HCT116 (cell line): Measurements from ENCODE around the gene RAB30. TPM values are rescaled to one million over a fixed set of nuclear protein-coding genes. Genes with fewer than 3 reads are reported as not detected.

ENCODE experiments used
- ATAC-seq: fragments of 200-7000 bp; cut with Tn5 transposase; 2 replicates; pipeline ENCODE4 v1.9.1; 2020; ENCODE audit warnings: mild to moderate bottlenecking, moderate library complexity
- BruUV-seq: library from RNA; stranded (reverse); fragments of 400-500 nt; replicated peaks from 2 replicates; lab custom pipeline; 2021; lab: Mats Ljungman, UMichigan
- CTCF ChIA-PET: fragments of 300-600 bp; sonication (Branson Sonifier 250); formaldehyde crosslinking; loops from one replicate; lab custom pipeline; 2021; ENCODE audit warnings: antibody characterized with exemption; lab: Charles Lee
- POLR2A ChIA-PET: fragments of 300-600, 350-600 bp; sonication (Branson Sonifier 250); formaldehyde crosslinking; loops from one replicate; lab custom pipeline; 2021; ENCODE audit warnings: antibody characterized with exemption; lab: Charles Lee
- RAD21 ChIA-PET, 2 experiments: fragments of 300-600 bp; sonication (Branson Sonifier 250); formaldehyde crosslinking; loops; one replicate each; lab custom pipeline; 2023; ENCODE audit warnings: low total read pairs in 2 of 2; ENCODE audit not compliant: uncharacterized antibody in 2 of 2, unreplicated experiment in 2 of 2, low non-redundant PET in 1 of 2; lab: Charles Lee
- DNase-seq: peaks from one replicate; pipeline ENCODE4 v3.0.0-alpha.2; 2010; ENCODE audit warnings: low read depth, low spot score
- H2AFZ ChIP-seq: fragments of 200-600 bp; shearing (Covaris generic), sonication (generic); 2 replicates; pipeline ENCODE4 v1.6.1; 2017; ENCODE audit warnings: low read depth, mixed run types, mixed read lengths, antibody characterized with exemption, low read length; ENCODE audit not compliant: poor library complexity, severe bottlenecking
- H3K27ac ChIP-seq: 2 replicates; pipeline ENCODE4 v1.5.1; 2012; ENCODE audit warnings: low read depth, low read length
- H3K27me3 ChIP-seq: fragments of 200-600 bp; sonication (generic); 2 replicates; pipeline ENCODE4 v1.6.1; 2016; ENCODE audit warnings: mixed run types, low read length, mixed read lengths; ENCODE audit not compliant: insufficient read depth
- H3K36me3 ChIP-seq, 2 experiments: fragments of 200-500 bp in 1 of 2; fragments of 200-600 bp in 1 of 2; sonication (Bioruptor generic) in 1 of 2; sonication (generic) in 1 of 2; 2 replicates each; pipeline versions ENCODE4 v1.5.1 to v1.6.1; 2014 to 2016; ENCODE audit warnings: low read length in 2 of 2, inconsistent platforms in 1 of 2, mixed read lengths in 1 of 2, mixed run types in 1 of 2; ENCODE audit not compliant: insufficient read depth in 2 of 2, control insufficient read depth in 1 of 2
- H3K4me1 ChIP-seq, 2 experiments: fragments of 200-600 bp in 1 of 2; sonication (generic) in 1 of 2; 2 replicates each; pipeline versions ENCODE4 v1.5.1 to v1.6.1; 2012 to 2017; ENCODE audit warnings: low read length in 2 of 2, inconsistent platforms in 1 of 2, mild to moderate bottlenecking in 1 of 2, mixed read lengths in 1 of 2, mixed run types in 1 of 2, moderate library complexity in 1 of 2; ENCODE audit not compliant: insufficient read depth in 2 of 2, control insufficient read depth in 1 of 2
- H3K4me2 ChIP-seq: fragments of 200-600 bp; sonication (generic); 2 replicates; pipeline ENCODE4 v1.6.1; 2017; ENCODE audit warnings: mixed run types, low read length, mixed read lengths
- H3K4me3 ChIP-seq, 2 experiments: fragments of 200-600 bp in 1 of 2; sonication (generic) in 1 of 2; replicated peaks in 1 of 2; 2 replicates each; pipeline ENCODE4 v1.5.1; 2011 to 2016; ENCODE audit warnings: low read length in 2 of 2, control low read depth in 1 of 2, low read depth in 1 of 2, mild to moderate bottlenecking in 1 of 2, mixed read lengths in 1 of 2, mixed run types in 1 of 2
- H3K79me2 ChIP-seq: fragments of 200-600 bp; sonication (generic); 2 replicates; pipeline ENCODE4 v1.6.1; 2017; ENCODE audit warnings: mild to moderate bottlenecking, mixed run types, low read length, moderate library complexity, mixed read lengths; ENCODE audit not compliant: insufficient read depth
- H3K9ac ChIP-seq: fragments of 200-600 bp; sonication (generic); 2 replicates; pipeline ENCODE4 v1.6.1; 2016; ENCODE audit warnings: low read length, mixed read lengths
- H3K9me2 ChIP-seq: fragments of 200-600 bp; sonication (generic), shearing (Covaris generic); 2 replicates; pipeline ENCODE4 v1.6.1; 2017; ENCODE audit warnings: mixed run types, mild to moderate bottlenecking, moderate library complexity; ENCODE audit not compliant: insufficient read depth
- H3K9me3 ChIP-seq, 2 experiments: fragments of 200-500 bp in 1 of 2; fragments of 200-600 bp in 1 of 2; sonication (Bioruptor generic) in 1 of 2; sonication (generic) in 1 of 2; 2 replicates each; pipeline ENCODE4 v1.6.1; 2014 to 2017; ENCODE audit warnings: low read length in 2 of 2, mixed read lengths in 2 of 2, inconsistent platforms in 1 of 2, low read depth in 1 of 2, mild to moderate bottlenecking in 1 of 2, mixed run types in 1 of 2, moderate library complexity in 1 of 2; ENCODE audit not compliant: control insufficient read depth in 1 of 2, insufficient read depth in 1 of 2
- H4K20me1 ChIP-seq: fragments of 200-600 bp; sonication (generic), shearing (Covaris generic); 2 replicates; pipeline ENCODE4 v1.6.1; 2017; ENCODE audit warnings: mixed run types, mild to moderate bottlenecking, moderate library complexity; ENCODE audit not compliant: insufficient read depth
- CBX3 ChIP-seq: IDR thresholded peaks from 2 replicates; pipeline ENCODE4 v1.6.1; 2012; ENCODE audit warnings: low read depth
- CEBPB ChIP-seq: IDR thresholded peaks from 2 replicates; pipeline ENCODE4 v1.6.1; 2012; ENCODE audit warnings: low read depth
- EGR1 ChIP-seq: IDR thresholded peaks from 2 replicates; pipeline ENCODE4 v1.6.1; 2012; ENCODE audit warnings: low read depth
- ELF1 ChIP-seq: IDR thresholded peaks from 2 replicates; pipeline ENCODE4 v1.6.1; 2012; ENCODE audit warnings: low read depth, borderline replicate concordance
- FOSL1 ChIP-seq: IDR thresholded peaks from 2 replicates; pipeline ENCODE4 v1.6.1; 2012; ENCODE audit warnings: low read depth
- JUND ChIP-seq: IDR thresholded peaks from 2 replicates; pipeline ENCODE4 v1.6.1; 2012
- POLR2A ChIP-seq: IDR thresholded peaks from 2 replicates; pipeline ENCODE4 v1.7.0; 2011; ENCODE audit warnings: borderline replicate concordance; ENCODE audit not compliant: insufficient read depth, insufficient read length; ENCODE audit errors: extremely low read depth
- POLR2AphosphoS5 ChIP-seq: IDR thresholded peaks from 2 replicates; pipeline ENCODE4 v1.6.1; 2011; ENCODE audit warnings: mild to moderate bottlenecking, low read depth, low read length, moderate library complexity
- RAD21 ChIP-seq: IDR thresholded peaks from 2 replicates; pipeline ENCODE4 v1.6.1; 2012; ENCODE audit warnings: low read depth, mild to moderate bottlenecking
- SIN3A ChIP-seq: IDR thresholded peaks from 2 replicates; pipeline ENCODE4 v1.6.1; 2012; ENCODE audit warnings: low read depth
- SP1 ChIP-seq: IDR thresholded peaks from 2 replicates; pipeline ENCODE4 v1.6.1; 2012; ENCODE audit warnings: low read depth
- SRF ChIP-seq: IDR thresholded peaks from 2 replicates; pipeline ENCODE4 v1.6.1; 2012; ENCODE audit warnings: low read depth
- TCF7L2 ChIP-seq: IDR thresholded peaks from 2 replicates; pipeline ENCODE4 v1.7.0; 2011; ENCODE audit warnings: borderline replicate concordance, inconsistent platforms; ENCODE audit not compliant: insufficient read depth, insufficient read length; ENCODE audit errors: extremely low read depth
- YY1 ChIP-seq: IDR thresholded peaks from 2 replicates; pipeline ENCODE4 v1.6.1; 2011; ENCODE audit warnings: low read length, low read depth, moderate library complexity, mild to moderate bottlenecking; ENCODE audit not compliant: insufficient replicate concordance; ENCODE audit errors: extremely low read depth
- ZNF274 ChIP-seq: fragments of 200-500 bp; sonication (Bioruptor generic); IDR thresholded peaks from 2 replicates; pipeline ENCODE4 v1.6.1; 2014; ENCODE audit warnings: mild to moderate bottlenecking, low read depth, low read length, inconsistent platforms
- intact Hi-C: fragments of 100-400 bp; cut with micrococcal nuclease; formaldehyde crosslinking; loops from 2 replicates; pipeline ENCODE4 v1.10.0; 2022
- total RNA-seq: library from RNA; stranded (reverse); gene quantifications from one replicate; pipeline ENCODE4 v1.2.1, GENCODE V29; 2021; ENCODE audit not compliant: unreplicated experiment
- TF ChIP-seq, protein P1 (sequence below): IDR thresholded peaks from 2 replicates; pipeline ENCODE4 v1.6.1; 2011; ENCODE audit warnings: mild to moderate bottlenecking, low read length, moderate library complexity; ENCODE audit not compliant: insufficient replicate concordance; ENCODE audit errors: extremely low read depth
- TF ChIP-seq, protein P2 (sequence below): IDR thresholded peaks from 2 replicates; pipeline ENCODE4 v1.6.1; 2012
- TF ChIP-seq, protein P3 (sequence below), 3 experiments: fragments of 200-600 bp in 1 of 3; sonication (generic) in 1 of 3; IDR thresholded peaks in 2 of 3; conservative IDR thresholded peaks in 1 of 3; 2 replicates each; pipeline ENCODE4 v1.5.1; 2012 to 2017; ENCODE audit warnings: low read depth in 2 of 3, low read length in 2 of 3, antibody characterized with exemption in 1 of 3, borderline replicate concordance in 1 of 3, control low read depth in 1 of 3, mild to moderate bottlenecking in 1 of 3, mixed read lengths in 1 of 3, mixed run types in 1 of 3, moderate library complexity in 1 of 3; ENCODE audit not compliant: insufficient read depth in 1 of 3
- TF ChIP-seq, protein P4 (sequence below): IDR thresholded peaks from 2 replicates; pipeline ENCODE4 v1.6.1; 2012

RAB30 gene
- total RNA-seq, 1 experiment from 2014 or later, result 5.7 TPM

DNA sequence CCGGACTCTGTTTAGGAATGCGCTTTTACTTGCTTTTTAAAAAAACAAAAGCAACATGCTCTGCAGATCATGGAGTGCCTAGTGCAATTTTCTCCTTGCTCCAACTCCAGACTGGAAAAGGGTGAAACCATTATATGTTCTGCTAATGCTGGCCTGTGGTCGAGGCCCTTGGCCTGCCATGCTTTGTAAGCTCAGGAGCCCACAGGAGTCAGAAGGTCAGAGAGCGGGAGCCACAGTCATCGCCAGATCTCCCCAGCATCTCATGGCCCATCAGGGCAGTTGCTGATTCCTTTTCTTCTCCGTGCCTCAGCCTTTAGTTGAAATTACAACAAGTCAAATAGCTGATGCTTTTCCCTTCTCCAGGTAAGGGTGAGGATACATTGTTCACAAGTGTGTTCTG lies 89.8 kb downstream of the RAB30 start:
- no peak for DNase-seq
- Histone ChIP-seq H3K4me3 (no peak overlapping the region), H3K9ac (no peak overlapping the region), H3K4me1 (peaks cover 0 to 17% of the 10 kb centered on the region in 2 experiments; a peak in 2 of 4 replicates), H3K79me2 (no peaks in the 10 kb centered on the region), H3K27me3 (no peaks in the 10 kb centered on the region), H3K4me2 (no peak overlapping the region), H3K9me3 (no peaks in the 10 kb centered on the region), H2AFZ (no peak overlapping the region), H4K20me1 (no peaks in the 10 kb centered on the region), H3K36me3 (no peaks in the 10 kb centered on the region), H3K27ac (no peak overlapping the region), H3K9me2 (no peaks in the 10 kb centered on the region)
- POLR2A ChIA-PET, result no interaction called here
- CTCF ChIA-PET, result no interaction called here
- RAD21 ChIA-PET, result no interaction called here
- BruUV-seq, result no TSS peak
- TF ChIP-seq RAD21, result no peak
- no peak for TF ChIP-seq JUND
- TF ChIP-seq SIN3A, result no peak
- no peak for TF ChIP-seq POLR2AphosphoS5
- no peak for TF ChIP-seq YY1
- TF ChIP-seq FOSL1, result no peak
- no peak for TF ChIP-seq SRF
- TF ChIP-seq, protein P1, sequence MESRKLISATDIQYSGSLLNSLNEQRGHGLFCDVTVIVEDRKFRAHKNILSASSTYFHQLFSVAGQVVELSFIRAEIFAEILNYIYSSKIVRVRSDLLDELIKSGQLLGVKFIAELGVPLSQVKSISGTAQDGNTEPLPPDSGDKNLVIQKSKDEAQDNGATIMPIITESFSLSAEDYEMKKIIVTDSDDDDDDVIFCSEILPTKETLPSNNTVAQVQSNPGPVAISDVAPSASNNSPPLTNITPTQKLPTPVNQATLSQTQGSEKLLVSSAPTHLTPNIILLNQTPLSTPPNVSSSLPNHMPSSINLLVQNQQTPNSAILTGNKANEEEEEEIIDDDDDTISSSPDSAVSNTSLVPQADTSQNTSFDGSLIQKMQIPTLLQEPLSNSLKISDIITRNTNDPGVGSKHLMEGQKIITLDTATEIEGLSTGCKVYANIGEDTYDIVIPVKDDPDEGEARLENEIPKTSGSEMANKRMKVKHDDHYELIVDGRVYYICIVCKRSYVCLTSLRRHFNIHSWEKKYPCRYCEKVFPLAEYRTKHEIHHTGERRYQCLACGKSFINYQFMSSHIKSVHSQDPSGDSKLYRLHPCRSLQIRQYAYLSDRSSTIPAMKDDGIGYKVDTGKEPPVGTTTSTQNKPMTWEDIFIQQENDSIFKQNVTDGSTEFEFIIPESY, result no peak
- no peak for TF ChIP-seq POLR2A
- TF ChIP-seq, protein P2, sequence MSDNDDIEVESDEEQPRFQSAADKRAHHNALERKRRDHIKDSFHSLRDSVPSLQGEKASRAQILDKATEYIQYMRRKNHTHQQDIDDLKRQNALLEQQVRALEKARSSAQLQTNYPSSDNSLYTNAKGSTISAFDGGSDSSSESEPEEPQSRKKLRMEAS, result no peak
- TF ChIP-seq, protein P3, sequence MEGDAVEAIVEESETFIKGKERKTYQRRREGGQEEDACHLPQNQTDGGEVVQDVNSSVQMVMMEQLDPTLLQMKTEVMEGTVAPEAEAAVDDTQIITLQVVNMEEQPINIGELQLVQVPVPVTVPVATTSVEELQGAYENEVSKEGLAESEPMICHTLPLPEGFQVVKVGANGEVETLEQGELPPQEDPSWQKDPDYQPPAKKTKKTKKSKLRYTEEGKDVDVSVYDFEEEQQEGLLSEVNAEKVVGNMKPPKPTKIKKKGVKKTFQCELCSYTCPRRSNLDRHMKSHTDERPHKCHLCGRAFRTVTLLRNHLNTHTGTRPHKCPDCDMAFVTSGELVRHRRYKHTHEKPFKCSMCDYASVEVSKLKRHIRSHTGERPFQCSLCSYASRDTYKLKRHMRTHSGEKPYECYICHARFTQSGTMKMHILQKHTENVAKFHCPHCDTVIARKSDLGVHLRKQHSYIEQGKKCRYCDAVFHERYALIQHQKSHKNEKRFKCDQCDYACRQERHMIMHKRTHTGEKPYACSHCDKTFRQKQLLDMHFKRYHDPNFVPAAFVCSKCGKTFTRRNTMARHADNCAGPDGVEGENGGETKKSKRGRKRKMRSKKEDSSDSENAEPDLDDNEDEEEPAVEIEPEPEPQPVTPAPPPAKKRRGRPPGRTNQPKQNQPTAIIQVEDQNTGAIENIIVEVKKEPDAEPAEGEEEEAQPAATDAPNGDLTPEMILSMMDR (IDR thresholded peaks at IDR 0.05 in 2 of 3, conservative IDR thresholded peaks at IDR 0.05 in 1 of 3; ENCODE audit: borderline replicate concordance in 1 of 3, insufficient read depth in 1 of 3, low read depth in 2 of 3, low read length in 2 of 3), result no peak
- TF ChIP-seq CEBPB, result no peak
- no peak for TF ChIP-seq CBX3
- no peak for TF ChIP-seq ELF1
- no peak for TF ChIP-seq TCF7L2
- TF ChIP-seq SP1, result no peak
- no peak for TF ChIP-seq ZNF274
- TF ChIP-seq EGR1, result no peak
- TF ChIP-seq, protein P4, sequence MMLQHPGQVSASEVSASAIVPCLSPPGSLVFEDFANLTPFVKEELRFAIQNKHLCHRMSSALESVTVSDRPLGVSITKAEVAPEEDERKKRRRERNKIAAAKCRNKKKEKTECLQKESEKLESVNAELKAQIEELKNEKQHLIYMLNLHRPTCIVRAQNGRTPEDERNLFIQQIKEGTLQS, result no peak
- ATAC-seq, result no peak
- intact Hi-C loops, result no loop called here
